GM13976 (cell line): Measurements from ENCODE around the gene RNASE1.

Experiments used
- DNase-seq: peaks from one replicate; pipeline ENCODE4 v3.0.0; 2012; ENCODE audit warnings: low spot score
- CTCF ChIP-seq: IDR thresholded peaks from 2 replicates; pipeline ENCODE4 v1.5.1; 2012; ENCODE audit warnings: borderline replicate concordance, mild to moderate bottlenecking; ENCODE audit not compliant: insufficient read depth; ENCODE audit errors: extremely low read depth, missing control alignments, control extremely low read depth
- in situ Hi-C: fragments of 300-500 bp; cut with MboI; formaldehyde crosslinking; loops from one replicate; pipeline ENCODE4 v1.12.0; 2022; ENCODE audit warnings: low sequenced_read_pairs, mixed read lengths, inconsistent platforms; ENCODE audit not compliant: unreplicated experiment

The RNASE1 gene

GRCh38 chr14:20757965-20758364, 44.7 kb downstream of the RNASE1 start:
- peak; percentile 22 for TF ChIP-seq CTCF
- in situ Hi-C loops, result no loop called here
- peak; percentile 28 for DNase-seq

GRCh38 chr14:20755037-20755436, 47.6 kb downstream of the RNASE1 start:
- in situ Hi-C loops, result no loop called here
- DNase-seq, result no peak
- TF ChIP-seq CTCF, result no peak

- no peak for TF ChIP-seq CTCF
- no peak for DNase-seq
- in situ Hi-C loops, result no loop called here
These were observed 48.3 kb downstream of the RNASE1 start for GRCh38 chr14:20754308-20754707.

- in situ Hi-C loops, result no loop called here
- no peak for DNase-seq
These were observed 50.6 kb downstream of the RNASE1 start for GRCh38 chr14:20751963-20752562.

More at GRCh38 chr14:20751963-20752562, 50.6 kb downstream of the RNASE1 start:
- TF ChIP-seq CTCF, result no peak
